IgD-negative memory B cell (primary cell): ENCODE measurements around the gene LEMD1. TPM values are rescaled to one million over a fixed set of nuclear protein-coding genes. Genes with fewer than 3 reads are reported as not detected.

Experiments used
- H3K27ac Mint-ChIP-seq, 3 donors: one replicate each; pipeline ENCODE4 v1.8.0; 2020 to 2022; ENCODE audit warnings: mild to moderate bottlenecking in 3 of 3, mixed read lengths in 3 of 3, moderate library complexity in 1 of 3
- H3K27me3 Mint-ChIP-seq: one replicate; pipeline ENCODE4 v1.8.0; 2021; ENCODE audit warnings: mixed read lengths
- H3K36me3 Mint-ChIP-seq: one replicate; pipeline ENCODE4 v1.8.0; 2020; ENCODE audit warnings: mild to moderate bottlenecking, mixed read lengths
- H3K4me1 Mint-ChIP-seq, 3 donors: one replicate each; pipeline ENCODE4 v1.8.0; 2020 to 2022; ENCODE audit warnings: mixed read lengths in 3 of 3, mild to moderate bottlenecking in 1 of 3
- H3K4me3 Mint-ChIP-seq, 4 donors: one replicate each; pipeline ENCODE4 v1.8.0; 2020 to 2022; ENCODE audit warnings: mild to moderate bottlenecking in 4 of 4, mixed read lengths in 4 of 4, moderate library complexity in 3 of 4
- H3K9me3 Mint-ChIP-seq, 3 donors: one replicate each; pipeline ENCODE4 v1.8.0; 2020 to 2021; ENCODE audit warnings: mixed read lengths in 3 of 3, mild to moderate bottlenecking in 1 of 3
- polyA plus RNA-seq: library from polyadenylated mRNA; unstranded; fragments of 300-500 nt; fragmentation: Illumina TruSeq; gene quantifications from one replicate; pipeline ENCODE4 v1.2.3, GENCODE V29; 2021

The LEMD1 gene
- polyA plus RNA-seq, 1 donor from 2014 or later, result not detected

DNA sequence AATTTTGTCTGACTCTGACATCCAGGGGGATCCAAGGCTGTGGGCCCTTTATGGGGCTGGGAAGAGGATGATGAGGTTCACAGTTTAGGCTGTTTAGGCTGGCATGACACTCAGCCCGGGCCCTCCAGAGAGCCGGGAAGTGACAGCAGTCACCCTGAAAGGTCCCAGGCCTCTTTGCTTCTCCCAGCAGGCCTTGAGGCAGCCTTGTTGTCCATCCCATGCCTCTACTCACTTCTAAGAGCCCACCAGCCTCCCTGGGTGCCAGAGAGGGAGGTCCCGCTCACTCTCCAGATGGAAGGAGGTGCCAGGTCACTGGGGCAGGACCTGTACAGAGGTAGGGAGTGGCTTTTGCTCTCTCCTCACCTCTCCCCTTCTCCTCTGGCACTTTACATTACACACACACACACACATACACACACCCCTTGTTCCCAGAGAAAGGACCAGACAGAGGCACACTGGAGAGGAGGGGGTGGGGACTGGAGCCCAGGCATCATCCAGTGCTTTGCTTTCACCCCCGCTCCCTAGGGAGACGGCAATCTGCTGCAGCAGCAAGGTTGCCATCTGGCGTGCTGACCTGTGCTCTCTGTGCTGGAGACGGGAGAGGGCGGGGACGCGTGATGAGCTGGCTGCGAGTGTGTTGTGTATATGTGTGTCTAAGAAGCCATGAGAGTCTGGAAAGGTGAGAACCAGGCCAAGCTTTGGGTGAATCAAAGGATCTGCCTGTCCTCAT lies 69.7 kb downstream of the LEMD1 start:
- peak overlapping the region in 1 of 3 donors; percentile 76 for H3K27ac Mint-ChIP-seq
- no peak overlapping the region for H3K4me3 Mint-ChIP-seq
- no peaks in the 10 kb centered on the region for H3K9me3 Mint-ChIP-seq
- H3K27me3 Mint-ChIP-seq, result peaks cover 14% of the 10 kb centered on the region
- no peaks in the 10 kb centered on the region for H3K36me3 Mint-ChIP-seq
- peaks cover 26 to 33% (median 33%) of the 10 kb centered on the region in 3 donors for H3K4me1 Mint-ChIP-seq

DNA sequence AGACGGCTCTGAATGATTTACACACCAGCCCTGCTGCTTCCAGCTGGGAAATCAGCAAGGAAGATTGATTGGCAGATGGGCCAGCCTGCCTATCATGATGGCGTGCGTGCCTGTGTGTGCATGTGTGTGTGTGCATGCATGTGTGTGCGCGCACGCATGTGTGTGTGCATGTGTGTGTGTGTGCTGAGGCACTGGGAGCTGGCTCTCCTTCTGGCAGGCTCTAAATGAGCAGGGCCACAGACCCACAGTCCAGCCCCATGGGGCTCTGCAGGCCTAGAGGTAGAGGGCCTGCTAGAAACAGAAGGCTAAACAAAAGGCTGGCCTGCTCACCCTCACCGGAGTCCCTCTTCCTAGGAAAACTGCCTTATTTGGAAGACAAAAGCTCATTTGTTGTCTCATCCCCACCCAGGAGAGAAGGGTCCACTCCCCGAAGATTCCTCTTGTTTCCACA lies 71.1 kb downstream of the LEMD1 start:
- no peaks in the 10 kb centered on the region for H3K36me3 Mint-ChIP-seq
- peaks cover 15% of the 10 kb centered on the region for H3K27me3 Mint-ChIP-seq
- H3K9me3 Mint-ChIP-seq, result no peaks in the 10 kb centered on the region
- no peak overlapping the region for H3K27ac Mint-ChIP-seq
- no peak overlapping the region for H3K4me3 Mint-ChIP-seq
- peaks cover 28 to 40% (median 33%) of the 10 kb centered on the region in 3 donors for H3K4me1 Mint-ChIP-seq

DNA sequence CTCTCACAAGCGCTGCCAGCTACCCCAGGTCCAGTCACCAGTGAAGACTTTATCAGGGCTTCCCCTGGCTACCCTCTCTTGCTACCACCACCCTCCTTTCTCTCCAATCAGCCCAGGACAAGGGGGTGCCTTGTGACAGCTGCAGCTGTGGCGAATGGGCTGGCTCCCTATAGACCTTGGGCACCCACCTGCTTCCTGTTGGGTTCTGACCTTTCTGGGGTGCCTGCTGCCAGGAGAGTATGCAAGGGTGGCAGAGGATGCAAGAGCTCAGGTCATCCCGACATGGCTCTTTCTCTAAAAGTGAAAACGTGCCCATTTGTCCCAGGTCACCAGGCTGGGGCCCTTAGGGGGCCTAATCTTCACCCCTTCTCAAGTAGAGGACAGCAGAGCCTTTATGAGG lies 71.7 kb downstream of the LEMD1 start:
- Mint-ChIP-seq H3K4me3 (peak overlapping the region in 2 of 4 donors; percentile 80 to 81), H3K27me3 (peaks cover 21% of the 10 kb centered on the region)

DNA sequence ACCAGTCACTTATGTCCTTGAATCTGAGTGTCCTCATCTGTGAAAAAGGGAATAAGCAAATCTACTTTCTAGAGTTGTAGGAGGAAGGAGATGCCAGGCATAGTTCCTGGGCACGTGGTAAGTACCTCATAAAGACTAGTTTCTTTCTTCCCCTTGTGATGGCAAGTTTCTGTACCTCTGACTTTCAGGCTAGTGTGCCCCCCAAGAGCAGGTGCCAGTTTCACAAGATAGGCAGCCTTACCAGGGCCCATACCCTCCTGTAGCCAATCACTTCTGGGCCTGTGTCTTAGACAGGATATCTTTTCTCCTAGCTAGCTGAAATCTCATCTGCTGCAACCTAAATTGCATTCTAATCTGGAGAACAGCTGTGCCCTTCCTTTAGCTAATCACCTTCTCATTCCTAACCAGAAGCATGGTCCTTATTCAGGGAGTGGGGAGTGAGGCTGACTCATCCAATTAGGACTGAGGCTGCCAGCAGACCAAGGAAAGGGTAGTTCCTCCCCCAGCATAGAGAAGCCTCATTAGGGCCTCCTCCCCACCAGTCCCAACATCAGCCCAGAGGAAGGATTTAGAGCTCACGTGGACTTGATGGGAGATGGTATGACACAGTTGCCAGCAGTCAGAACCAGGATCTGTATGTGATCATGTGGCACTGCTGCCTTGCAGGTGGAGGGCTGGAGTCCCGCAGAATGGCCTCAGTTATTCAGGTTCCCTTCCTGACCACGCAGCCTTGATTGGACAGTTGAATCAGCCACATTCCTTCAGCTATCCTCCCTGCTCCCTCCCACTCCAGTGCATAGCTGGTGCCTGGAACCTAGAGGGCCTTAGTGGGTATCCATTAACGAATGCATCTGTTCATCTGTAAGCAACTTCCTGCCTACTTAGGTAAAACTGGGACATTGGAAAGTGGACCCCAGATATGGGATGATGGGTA lies 73.0 kb downstream of the LEMD1 start:
- H3K4me3 Mint-ChIP-seq, result peak overlapping the region in 2 of 4 donors; percentile 40 to 80
- no peaks in the 10 kb centered on the region for H3K9me3 Mint-ChIP-seq
- H3K36me3 Mint-ChIP-seq, result no peaks in the 10 kb centered on the region
- peaks cover 31 to 41% (median 38%) of the 10 kb centered on the region in 3 donors for H3K4me1 Mint-ChIP-seq
- H3K27ac Mint-ChIP-seq, result peak overlapping the region in 1 of 3 donors; percentile 67
- H3K27me3 Mint-ChIP-seq, result peaks cover 29% of the 10 kb centered on the region

More for the DNA sequence above, 71.7 kb downstream of the LEMD1 start:
- Mint-ChIP-seq H3K27ac (peak overlapping the region in 1 of 3 donors; percentile 81), H3K4me1 (peaks cover 28 to 40% (median 33%) of the 10 kb centered on the region in 3 donors), H3K9me3 (no peaks in the 10 kb centered on the region), H3K36me3 (no peaks in the 10 kb centered on the region)

DNA sequence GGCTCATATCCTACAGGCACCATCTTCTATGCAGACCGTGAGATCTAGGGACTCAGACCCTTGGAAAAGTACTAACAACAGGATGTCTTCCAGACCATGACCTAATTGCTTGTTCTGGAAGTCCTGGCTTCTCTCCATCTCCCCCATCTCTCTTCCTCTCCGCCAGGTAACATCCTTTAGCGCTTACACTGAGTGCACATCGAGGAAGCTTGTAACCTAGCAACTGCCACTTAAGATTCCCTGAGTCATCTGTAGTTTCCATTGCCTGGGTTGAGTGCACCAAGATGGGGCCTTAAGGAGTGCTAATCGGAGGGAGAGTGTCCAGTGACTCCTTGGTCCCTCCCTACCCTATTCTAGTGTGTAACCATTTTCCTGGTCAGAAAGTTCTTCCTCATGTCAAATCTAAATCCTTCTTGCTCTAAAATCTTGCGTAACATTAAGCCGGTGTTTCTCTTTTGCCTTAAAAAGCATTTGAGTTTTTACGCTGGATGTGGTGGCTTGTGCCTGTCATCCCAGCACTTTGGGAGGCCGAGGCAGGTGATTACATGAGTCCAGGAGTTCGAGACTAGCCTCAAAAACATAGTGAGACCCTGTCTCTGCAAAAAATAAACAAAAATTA lies 74.8 kb downstream of the LEMD1 start:
- peaks cover 31 to 47% (median 38%) of the 10 kb centered on the region in 3 donors for H3K4me1 Mint-ChIP-seq
- peak overlapping the region in 1 of 3 donors; percentile 17 for H3K27ac Mint-ChIP-seq
- H3K27me3 Mint-ChIP-seq, result peaks cover 35% of the 10 kb centered on the region
- H3K36me3 Mint-ChIP-seq, result no peaks in the 10 kb centered on the region
- H3K9me3 Mint-ChIP-seq, result no peaks in the 10 kb centered on the region
- H3K4me3 Mint-ChIP-seq, result no peak overlapping the region

DNA sequence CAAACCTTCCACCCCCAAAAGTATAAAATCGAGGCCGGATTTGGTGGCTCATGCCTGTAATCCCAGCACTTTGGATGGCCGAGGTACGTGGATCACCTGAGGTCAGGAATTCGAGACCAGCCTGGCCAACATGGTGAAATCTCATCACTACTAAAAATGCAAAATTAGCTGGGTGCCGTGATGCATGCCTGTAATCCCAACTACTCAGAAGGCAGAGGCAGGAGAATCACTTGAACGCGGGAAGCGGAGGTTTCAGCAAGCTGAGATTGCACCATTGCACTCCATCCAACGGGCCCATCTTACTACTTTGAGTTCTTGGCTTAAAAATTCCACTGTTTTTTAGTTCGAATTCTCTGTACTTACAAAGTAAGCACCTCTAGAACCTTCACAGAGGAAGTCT lies 76.1 kb downstream of the LEMD1 start:
- Mint-ChIP-seq H3K27ac (no peak overlapping the region), H3K36me3 (no peaks in the 10 kb centered on the region), H3K4me1 (peaks cover 31 to 47% (median 35%) of the 10 kb centered on the region in 3 donors), H3K4me3 (no peak overlapping the region), H3K9me3 (no peaks in the 10 kb centered on the region), H3K27me3 (peaks cover 35% of the 10 kb centered on the region)

DNA sequence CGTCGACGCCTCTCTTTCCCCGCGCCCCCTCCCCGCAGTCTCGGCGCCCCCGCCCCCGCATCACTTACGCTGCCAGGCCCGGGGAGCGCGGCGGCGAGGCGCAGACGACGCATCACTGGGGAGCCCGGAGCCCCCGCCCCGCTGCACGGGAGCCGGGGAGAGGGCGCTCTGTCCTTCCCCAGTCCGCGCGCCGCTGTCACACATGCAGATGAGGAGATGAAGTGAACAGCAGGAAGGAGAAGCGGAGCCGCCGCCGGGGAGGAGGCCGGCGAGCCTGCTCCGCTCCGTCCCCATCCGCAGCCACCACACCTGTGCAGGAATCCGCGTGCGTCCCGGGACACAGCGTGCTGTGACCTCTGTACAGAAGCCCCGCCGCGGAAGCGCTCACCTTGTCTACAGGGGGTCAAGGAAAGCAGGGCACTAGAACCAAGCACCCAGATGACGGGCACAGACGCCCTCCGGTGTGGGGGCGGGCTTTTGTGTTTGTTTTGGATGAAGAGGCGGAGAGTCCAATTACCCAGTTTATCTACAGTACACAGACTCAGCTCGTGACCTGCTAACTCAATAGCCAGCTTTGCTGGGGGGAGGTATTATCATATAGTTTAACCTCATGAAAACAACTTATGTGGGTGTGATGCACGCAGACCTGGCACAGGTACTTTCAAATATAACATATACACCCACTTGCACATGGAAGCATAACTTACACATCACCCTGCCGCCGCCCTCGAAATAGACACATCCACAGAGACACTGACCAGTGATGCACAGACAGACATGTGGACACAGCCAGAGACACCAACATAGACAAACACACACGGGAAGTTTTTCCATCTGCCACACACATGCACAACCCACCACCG lies 77.6 kb downstream of the LEMD1 start:
- peaks cover 22 to 37% (median 22%) of the 10 kb centered on the region in 3 donors for H3K4me1 Mint-ChIP-seq
- peak overlapping the region; percentile 71 to 92 (median 73) for H3K4me3 Mint-ChIP-seq
- no peaks in the 10 kb centered on the region for H3K36me3 Mint-ChIP-seq
- H3K9me3 Mint-ChIP-seq, result no peaks in the 10 kb centered on the region
- H3K27me3 Mint-ChIP-seq, result peaks cover 35% of the 10 kb centered on the region
- H3K27ac Mint-ChIP-seq, result no peak overlapping the region

DNA sequence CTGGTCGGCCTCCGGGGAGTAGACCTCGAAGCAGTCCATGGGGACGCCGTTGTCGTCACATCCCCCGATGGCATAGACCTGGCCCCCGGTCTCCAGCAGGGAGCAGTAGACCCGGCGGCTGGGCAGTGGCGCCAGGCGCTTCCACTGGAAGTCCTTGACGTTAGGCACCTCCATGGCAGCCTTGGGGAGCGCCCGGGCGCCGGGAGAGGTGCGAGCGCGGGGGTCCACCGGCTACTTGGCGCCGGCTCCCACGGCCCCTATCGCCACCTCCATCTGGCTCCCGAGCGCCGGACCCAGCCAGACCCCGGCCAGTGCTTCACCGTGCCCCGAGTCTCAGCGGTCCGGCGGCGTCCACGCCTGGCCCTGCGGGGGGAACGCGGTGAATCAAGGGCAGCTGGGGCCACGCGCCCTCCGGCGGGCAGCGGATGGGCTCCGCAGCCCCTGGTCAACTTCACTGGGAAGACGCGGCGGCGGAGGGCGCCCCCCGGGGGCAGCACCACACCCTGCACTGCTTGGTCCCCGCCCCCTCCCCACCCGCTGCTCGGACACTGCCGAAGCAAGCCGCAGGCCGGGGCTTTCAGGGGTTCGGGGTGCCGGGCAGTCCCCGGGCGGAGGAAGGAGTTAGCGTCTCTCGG lies 78.3 kb downstream of the LEMD1 start:
- Mint-ChIP-seq H3K4me3 (no peak overlapping the region), H3K36me3 (no peaks in the 10 kb centered on the region), H3K4me1 (peaks cover 15 to 33% (median 16%) of the 10 kb centered on the region in 3 donors), H3K27me3 (peaks cover 35% of the 10 kb centered on the region), H3K9me3 (no peaks in the 10 kb centered on the region), H3K27ac (no peak overlapping the region)

DNA sequence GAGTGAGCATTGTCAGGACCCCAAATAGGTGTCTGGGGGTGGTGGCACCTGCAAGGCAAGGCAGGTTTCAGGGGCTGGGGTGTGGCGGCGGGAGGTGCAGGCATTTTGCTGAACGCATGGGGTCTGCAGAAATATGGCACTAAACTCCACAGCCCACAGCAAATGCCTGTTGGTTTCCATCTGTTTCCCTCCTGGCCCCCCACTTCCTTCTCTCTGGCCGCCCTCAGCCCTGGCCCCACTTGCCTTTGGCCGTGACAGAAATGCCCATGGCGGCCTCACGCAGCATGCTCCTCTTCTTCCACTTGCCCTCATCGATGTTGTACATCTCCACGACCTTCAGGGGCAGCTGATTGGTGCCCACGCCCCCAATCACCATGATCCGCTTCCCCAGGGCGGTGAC lies 78.9 kb downstream of the LEMD1 start:
- H3K27me3 Mint-ChIP-seq, result peaks cover 32% of the 10 kb centered on the region
- peaks cover 10 to 27% (median 10%) of the 10 kb centered on the region in 3 donors for H3K4me1 Mint-ChIP-seq
- no peaks in the 10 kb centered on the region for H3K36me3 Mint-ChIP-seq
- H3K27ac Mint-ChIP-seq, result no peak overlapping the region
- H3K9me3 Mint-ChIP-seq, result no peaks in the 10 kb centered on the region
- H3K4me3 Mint-ChIP-seq, result peak overlapping the region in 2 of 4 donors; percentile 67 to 72

DNA sequence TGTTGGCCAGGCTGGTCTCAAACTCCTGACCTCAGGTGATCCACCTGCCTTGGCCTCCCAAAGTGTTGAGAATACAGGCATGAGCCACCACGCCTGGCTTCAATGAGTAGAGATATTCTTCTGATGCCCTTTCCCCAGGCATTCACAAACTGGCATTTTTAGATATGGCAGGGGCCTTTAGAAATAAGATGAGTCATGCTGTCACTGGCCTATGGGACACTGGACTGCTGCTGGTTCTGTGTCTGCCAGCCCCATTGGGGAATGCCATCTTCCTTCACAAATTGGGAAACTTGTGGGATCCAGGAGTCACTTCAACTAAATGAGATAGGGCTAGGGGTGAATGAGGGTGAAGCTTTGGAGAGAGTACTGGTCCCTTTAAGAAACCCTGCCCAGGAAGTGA lies 81.2 kb downstream of the LEMD1 start:
- Mint-ChIP-seq H3K4me3 (no peak overlapping the region), H3K27ac (peak overlapping the region in 1 of 3 donors; percentile 2), H3K9me3 (no peaks in the 10 kb centered on the region), H3K36me3 (no peaks in the 10 kb centered on the region), H3K27me3 (peaks cover 19% of the 10 kb centered on the region), H3K4me1 (peaks cover 9 to 20% (median 9%) of the 10 kb centered on the region in 3 donors)

DNA sequence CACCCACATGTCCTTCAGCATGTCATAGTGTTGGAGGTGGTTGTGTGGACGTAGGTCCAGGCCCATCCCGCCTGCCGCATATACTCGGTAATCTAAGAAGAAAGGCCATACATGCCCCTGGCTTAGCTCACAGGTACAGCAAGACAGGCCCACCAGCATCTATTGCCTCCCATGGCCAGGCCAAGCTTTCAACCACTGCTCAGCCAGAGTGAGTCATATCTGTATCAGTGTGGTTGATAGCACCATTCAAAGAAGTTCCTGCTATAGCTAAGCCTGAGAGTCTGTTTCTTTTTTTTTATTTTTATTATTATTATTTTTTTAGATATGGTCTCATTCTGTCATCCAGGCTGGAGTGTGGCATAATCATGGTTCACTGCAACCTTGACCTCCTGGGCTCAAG lies 82.1 kb downstream of the LEMD1 start:
- Mint-ChIP-seq H3K4me1 (peaks cover 8 to 21% (median 8%) of the 10 kb centered on the region in 3 donors), H3K36me3 (no peaks in the 10 kb centered on the region), H3K4me3 (no peak overlapping the region), H3K27ac (no peak overlapping the region), H3K27me3 (peaks cover 12% of the 10 kb centered on the region), H3K9me3 (no peaks in the 10 kb centered on the region)

DNA sequence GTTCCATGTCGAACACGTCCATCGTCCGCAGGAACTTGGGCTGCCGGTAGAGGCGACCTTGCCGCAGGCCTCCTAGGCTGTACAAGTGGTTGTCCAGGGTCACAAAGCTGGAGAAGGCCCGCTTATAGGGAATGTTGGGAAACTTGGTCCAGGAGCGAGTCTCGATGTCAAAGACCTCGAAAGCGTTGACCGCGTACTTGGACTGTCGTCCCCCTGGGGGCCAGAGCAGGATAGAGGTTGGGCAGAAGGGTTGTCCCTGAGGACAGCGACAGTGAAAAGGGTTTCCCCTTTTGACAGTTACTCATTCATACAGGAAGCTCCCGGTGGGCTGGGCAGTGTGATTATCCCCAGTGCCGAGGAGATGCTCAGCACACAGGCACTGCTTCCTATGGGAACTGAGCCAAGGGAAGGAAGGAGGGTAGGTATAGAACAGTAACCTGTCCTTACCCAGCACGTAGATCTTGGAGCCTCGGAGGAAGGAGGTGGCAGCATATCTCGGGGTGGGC lies 82.6 kb downstream of the LEMD1 start:
- no peak overlapping the region for H3K27ac Mint-ChIP-seq
- H3K9me3 Mint-ChIP-seq, result no peaks in the 10 kb centered on the region
- H3K4me3 Mint-ChIP-seq, result peak overlapping the region in 1 of 4 donors; percentile 40
- no peaks in the 10 kb centered on the region for H3K36me3 Mint-ChIP-seq
- peaks cover 3 to 17% (median 3%) of the 10 kb centered on the region in 3 donors for H3K4me1 Mint-ChIP-seq
- peaks cover 8% of the 10 kb centered on the region for H3K27me3 Mint-ChIP-seq

DNA sequence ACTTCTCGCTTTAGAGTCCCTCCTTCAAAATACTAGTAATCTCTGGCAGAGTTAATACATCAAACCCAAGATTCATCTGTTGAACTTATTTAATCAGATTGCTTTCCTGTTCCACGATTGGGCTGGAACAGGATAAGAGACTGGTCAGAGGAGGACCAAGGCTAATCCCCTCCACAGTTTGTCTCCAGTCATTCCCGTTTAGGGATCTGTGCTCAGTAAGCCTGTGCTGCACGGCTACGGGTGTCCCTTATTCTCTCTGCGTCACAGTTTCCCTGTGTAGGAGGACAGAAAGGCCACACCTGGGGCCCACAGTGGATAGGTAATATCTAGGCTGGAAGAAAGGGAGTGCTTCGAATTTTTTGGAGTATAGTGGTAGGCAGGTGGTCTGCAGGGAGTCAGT lies 83.8 kb downstream of the LEMD1 start:
- Mint-ChIP-seq H3K36me3 (no peaks in the 10 kb centered on the region), H3K27me3 (peaks cover 4% of the 10 kb centered on the region), H3K9me3 (no peaks in the 10 kb centered on the region), H3K27ac (peak overlapping the region in 1 of 3 donors; percentile 27), H3K4me3 (no peak overlapping the region), H3K4me1 (peaks cover 1 to 16% (median 2%) of the 10 kb centered on the region in 3 donors)
